GM10248 (cell line): ENCODE measurements around the gene LAMA2.

Source experiments
- CTCF ChIA-PET: fragments of 300-600 bp; sonication (Branson Sonifier 250); formaldehyde crosslinking; extraction: SDS; loops from one replicate; lab custom pipeline; 2021; ENCODE audit warnings: antibody characterized with exemption; lab: Yijun Ruan, JAX
- POLR2A ChIA-PET: fragments of 350-650 bp; sonication (Branson Sonifier 250); formaldehyde crosslinking; extraction: SDS; loops from one replicate; lab custom pipeline; 2020; ENCODE audit warnings: antibody characterized with exemption; lab: Yijun Ruan, JAX
- DNase-seq: peaks from one replicate; pipeline ENCODE4 v3.0.0; 2012; ENCODE audit errors: extremely low spot score
- TF ChIP-seq, protein P1 (sequence below): IDR thresholded peaks from 2 replicates; pipeline ENCODE4 v1.5.1; 2012; ENCODE audit warnings: mild to moderate bottlenecking, low read depth; ENCODE audit errors: extremely low read depth, missing control alignments, control extremely low read depth

LAMA2 gene

DNA sequence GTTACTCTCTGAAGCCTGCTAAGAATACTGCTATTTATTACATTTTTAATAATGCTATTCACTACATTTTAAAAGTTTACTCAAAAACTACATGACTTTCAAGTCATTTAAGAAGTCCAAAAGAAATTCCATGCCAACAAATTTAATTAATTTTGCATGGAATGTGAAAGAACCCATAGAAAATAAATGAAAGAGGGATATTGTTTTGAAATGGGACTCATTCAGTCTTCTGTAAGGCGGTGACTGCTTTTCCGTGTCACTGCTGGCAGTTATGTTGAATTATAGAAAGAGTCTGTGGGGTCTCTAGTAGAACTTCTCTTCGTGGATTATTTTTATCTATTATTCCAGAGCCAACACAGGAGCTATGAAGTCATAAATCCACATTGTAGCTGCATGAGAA, 211.2 kb downstream of the LAMA2 start:
- DNase-seq: no peak
- ChIA-PET POLR2A (no interaction called here), CTCF (no interaction called here)
- TF ChIP-seq, protein P1, sequence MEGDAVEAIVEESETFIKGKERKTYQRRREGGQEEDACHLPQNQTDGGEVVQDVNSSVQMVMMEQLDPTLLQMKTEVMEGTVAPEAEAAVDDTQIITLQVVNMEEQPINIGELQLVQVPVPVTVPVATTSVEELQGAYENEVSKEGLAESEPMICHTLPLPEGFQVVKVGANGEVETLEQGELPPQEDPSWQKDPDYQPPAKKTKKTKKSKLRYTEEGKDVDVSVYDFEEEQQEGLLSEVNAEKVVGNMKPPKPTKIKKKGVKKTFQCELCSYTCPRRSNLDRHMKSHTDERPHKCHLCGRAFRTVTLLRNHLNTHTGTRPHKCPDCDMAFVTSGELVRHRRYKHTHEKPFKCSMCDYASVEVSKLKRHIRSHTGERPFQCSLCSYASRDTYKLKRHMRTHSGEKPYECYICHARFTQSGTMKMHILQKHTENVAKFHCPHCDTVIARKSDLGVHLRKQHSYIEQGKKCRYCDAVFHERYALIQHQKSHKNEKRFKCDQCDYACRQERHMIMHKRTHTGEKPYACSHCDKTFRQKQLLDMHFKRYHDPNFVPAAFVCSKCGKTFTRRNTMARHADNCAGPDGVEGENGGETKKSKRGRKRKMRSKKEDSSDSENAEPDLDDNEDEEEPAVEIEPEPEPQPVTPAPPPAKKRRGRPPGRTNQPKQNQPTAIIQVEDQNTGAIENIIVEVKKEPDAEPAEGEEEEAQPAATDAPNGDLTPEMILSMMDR: no peak

DNA sequence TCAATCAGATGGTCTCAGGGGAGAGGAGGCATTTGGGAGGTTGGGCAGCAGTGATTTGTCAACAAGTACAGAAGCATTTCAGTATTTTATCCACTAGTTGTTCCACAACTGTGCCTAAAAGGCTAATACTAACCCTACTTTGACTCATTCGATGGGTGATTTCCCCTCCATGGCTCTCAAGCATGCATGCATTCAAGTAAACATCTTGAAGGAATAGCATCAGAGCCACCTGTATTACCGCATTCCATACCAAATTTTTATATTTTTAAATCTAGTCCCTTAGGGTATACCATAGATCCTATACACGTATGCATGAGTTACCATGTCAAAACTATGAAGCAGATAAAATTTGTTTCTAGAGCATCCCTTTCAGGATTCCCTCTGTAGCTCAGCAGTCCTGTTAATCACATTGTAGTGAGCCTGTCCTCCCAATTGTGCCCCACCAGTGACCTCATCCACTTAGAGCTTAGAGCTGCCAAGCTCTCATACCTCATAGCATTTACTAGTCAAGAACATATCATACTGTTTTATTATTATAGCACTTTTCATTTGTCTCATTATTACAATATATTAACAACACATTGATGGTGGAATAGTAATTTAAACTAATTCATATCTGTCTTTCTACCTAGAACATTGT, 213.8 kb downstream of the LAMA2 start:
- TF ChIP-seq, protein P1: no peak
- no peak for DNase-seq
- ChIA-PET POLR2A (no interaction called here), CTCF (no interaction called here)

DNA sequence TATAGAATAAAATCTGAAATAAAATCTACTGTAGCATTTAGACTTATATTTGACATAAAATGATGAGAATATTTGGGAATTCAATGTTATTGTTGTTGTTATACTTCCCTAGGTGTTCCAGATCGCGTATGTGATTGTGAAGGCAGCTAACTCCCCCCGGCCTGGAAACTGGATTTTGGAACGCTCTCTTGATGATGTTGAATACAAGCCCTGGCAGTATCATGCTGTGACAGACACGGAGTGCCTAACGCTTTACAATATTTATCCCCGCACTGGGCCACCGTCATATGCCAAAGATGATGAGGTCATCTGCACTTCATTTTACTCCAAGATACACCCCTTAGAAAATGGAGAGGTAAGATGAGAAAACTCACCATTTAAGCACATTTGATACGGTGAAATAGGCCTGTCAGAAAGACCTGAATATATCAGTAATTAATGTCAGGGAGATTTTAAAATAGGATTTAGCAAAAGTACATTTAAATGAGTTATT, 215.2 kb downstream of the LAMA2 start:
- no peak for DNase-seq
- POLR2A ChIA-PET: no interaction called here
- TF ChIP-seq, protein P1: no peak
- CTCF ChIA-PET: no interaction called here

DNA sequence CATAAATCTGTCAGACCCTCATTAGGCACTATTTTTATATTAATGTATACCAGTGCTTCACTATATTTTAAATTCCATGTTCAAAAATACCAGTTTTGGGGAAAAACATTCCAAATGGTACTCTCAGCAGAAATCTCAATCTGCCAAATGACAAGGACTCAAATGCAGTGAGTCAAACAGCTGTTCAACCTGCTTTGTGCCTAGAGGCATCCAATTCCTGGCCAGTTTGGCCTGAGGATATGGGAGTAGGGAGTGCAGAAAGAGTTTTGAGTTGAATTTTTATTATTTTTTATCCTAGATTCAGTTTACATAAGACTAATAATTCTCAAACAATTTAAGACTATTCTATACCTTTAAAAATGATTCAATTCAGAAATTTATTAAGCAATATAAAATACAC, 216.8 kb downstream of the LAMA2 start:
- no peak for DNase-seq
- TF ChIP-seq, protein P1: no peak
- ChIA-PET CTCF (no interaction called here), POLR2A (no interaction called here)

DNA sequence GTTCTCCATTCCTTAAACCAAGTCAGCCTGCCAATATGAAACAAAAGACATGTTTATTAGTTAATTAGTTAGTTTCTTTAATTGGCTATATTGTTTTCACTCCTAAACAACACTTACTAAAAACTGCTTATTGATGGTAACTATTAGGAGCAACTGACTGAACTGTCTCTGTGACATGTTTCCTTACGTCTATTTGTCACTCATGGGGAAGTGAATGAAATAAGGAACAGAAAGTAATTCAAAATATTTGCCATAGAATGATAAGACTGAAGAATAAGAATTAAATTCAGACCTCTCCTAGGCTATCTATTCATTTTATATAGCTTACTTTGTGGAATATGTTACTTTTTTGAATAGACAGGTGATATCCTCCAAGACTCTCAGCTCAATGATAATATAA, 217.2 kb downstream of the LAMA2 start:
- POLR2A ChIA-PET: no interaction called here
- TF ChIP-seq, protein P1: no peak
- no peak for DNase-seq
- CTCF ChIA-PET: interaction anchor here (1.7 kb wide), 1 partner anchor 75 kb away, joined by 4 read pairs; no protein-coding TSS in a partner anchor

DNA sequence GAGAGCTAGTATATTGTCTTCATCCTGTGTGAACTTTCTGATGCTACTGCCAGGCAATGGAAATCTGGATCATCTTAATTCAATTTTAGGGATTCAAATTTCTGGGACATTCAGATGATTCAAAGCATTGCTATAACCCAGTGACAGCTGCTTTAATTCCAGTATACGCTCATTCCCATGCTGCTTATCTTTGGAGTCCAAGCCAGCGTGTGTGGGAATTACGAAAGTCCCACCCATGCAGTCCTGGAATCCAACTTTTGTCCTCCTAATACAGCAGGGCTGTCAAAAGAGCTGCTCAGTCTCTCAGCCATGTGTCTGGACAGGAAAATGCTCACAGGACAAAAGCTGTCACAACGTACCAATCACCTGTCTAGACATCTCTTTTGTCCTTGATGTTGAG, 219.8 kb downstream of the LAMA2 start:
- TF ChIP-seq, protein P1: no peak
- no peak for DNase-seq
- POLR2A ChIA-PET: no interaction called here
- CTCF ChIA-PET: no interaction called here
